Endothelial cell of umbilical vein (primary cell): ENCODE data around the gene ALPL. TPM values are rescaled to one million over a fixed set of nuclear protein-coding genes. Genes with fewer than 3 reads are reported as not detected.

ENCODE experiments used
- BruUV-seq: library from RNA; stranded (reverse); fragments of 400-500 nt; replicated peaks from 2 replicates; lab custom pipeline; 2021; lab: Mats Ljungman, UMichigan
- CTCF ChIA-PET: fragments of 300-600, 350-600 bp; sonication (Branson Sonifier 250); formaldehyde crosslinking; loops from one replicate; lab custom pipeline; 2021; ENCODE audit warnings: antibody characterized with exemption, inconsistent platforms; lab: Charles Lee
- POLR2A ChIA-PET: fragments of 300-600, 350-600 bp; sonication (Branson Sonifier 250); formaldehyde crosslinking; loops from one replicate; lab custom pipeline; 2021; ENCODE audit warnings: antibody characterized with exemption, inconsistent platforms; lab: Charles Lee
- DNase-seq: peaks from one replicate; pipeline ENCODE4 v3.0.0-alpha.2; 2011; ENCODE audit warnings: low read depth, low spot score
- FAIRE-seq: peaks from 2 replicates; lab custom pipeline; 2011; peaks lifted over from hg19 to GRCh38; lab: Jason Lieb, UNC
- H2AFZ ChIP-seq: 2 replicates; pipeline ENCODE4 v1.6.0; 2012; ENCODE audit warnings: low read depth, low read length, control low read depth, inconsistent platforms
- H3K27ac ChIP-seq: 2 replicates; pipeline ENCODE4 v1.5.1; 2011; ENCODE audit warnings: low read depth, mild to moderate bottlenecking, control low read depth, low read length, moderate library complexity; ENCODE audit not compliant: insufficient read depth
- H3K27me3 ChIP-seq, 2 experiments: 2 replicates each; pipeline versions ENCODE4 v1.6.0 to v1.6.1; 2011; ENCODE audit warnings: low read length in 2 of 2, mixed read lengths in 1 of 2; ENCODE audit not compliant: control insufficient read depth in 2 of 2, insufficient read depth in 2 of 2
- H3K36me3 ChIP-seq, 2 experiments: 2 replicates in 1 of 2; 3 replicates in 1 of 2; pipeline ENCODE4 v1.5.1; 2011; ENCODE audit warnings: low read length in 2 of 2, mild to moderate bottlenecking in 1 of 2, moderate library complexity in 1 of 2; ENCODE audit not compliant: control insufficient read depth in 2 of 2, insufficient read depth in 2 of 2; ENCODE audit errors: extremely low read depth in 1 of 2
- H3K4me1 ChIP-seq: 3 replicates; pipeline ENCODE4 v1.5.1; 2011; ENCODE audit warnings: mild to moderate bottlenecking, low read length; ENCODE audit not compliant: control insufficient read depth, insufficient read depth; ENCODE audit errors: extremely low read depth
- H3K4me2 ChIP-seq: 2 replicates; pipeline ENCODE4 v1.6.1; 2011; ENCODE audit warnings: low read length, control low read depth, mixed read lengths; ENCODE audit not compliant: insufficient read depth
- H3K4me3 ChIP-seq, 3 experiments: fragments of 200-600 bp in 1 of 3; sonication (generic), shearing (Covaris generic) in 1 of 3; replicated peaks in 1 of 3; 2 replicates each; pipeline ENCODE4 v1.5.1; 2011 to 2016; ENCODE audit warnings: control low read depth in 3 of 3, low read length in 3 of 3, mild to moderate bottlenecking in 2 of 3, inconsistent platforms in 1 of 3, low read depth in 1 of 3, moderate library complexity in 1 of 3; ENCODE audit not compliant: insufficient read depth in 1 of 3
- H3K79me2 ChIP-seq: 2 replicates; pipeline ENCODE4 v1.6.0; 2012; ENCODE audit warnings: low read length, inconsistent platforms; ENCODE audit not compliant: control insufficient read depth, insufficient read depth
- H3K9ac ChIP-seq: replicated peaks from 2 replicates; pipeline ENCODE3; 2011; ENCODE audit warnings: low read length, control low read depth; ENCODE audit not compliant: insufficient read depth; ENCODE audit errors: extremely low read depth
- H3K9me1 ChIP-seq: replicated peaks from 3 replicates; pipeline ENCODE4 v1.6.0; 2011; ENCODE audit warnings: mild to moderate bottlenecking, low read length; ENCODE audit not compliant: control insufficient read depth, insufficient read depth; ENCODE audit errors: extremely low read depth
- H3K9me3 ChIP-seq: replicated peaks from 2 replicates; pipeline ENCODE4 v1.5.1; 2012; ENCODE audit warnings: low read length, inconsistent platforms; ENCODE audit not compliant: control insufficient read depth, insufficient read depth
- H4K20me1 ChIP-seq: replicated peaks from 2 replicates; pipeline ENCODE3; 2011; ENCODE audit warnings: mild to moderate bottlenecking, low read length; ENCODE audit not compliant: control insufficient read depth, insufficient read depth; ENCODE audit errors: extremely low read depth
- CTCF ChIP-seq, 2 donors: IDR thresholded peaks; 1 replicate in 1 of 2; 2 replicates in 1 of 2; pipeline ENCODE4 v1.5.1; 2011; ENCODE audit warnings: low read length in 2 of 2, mild to moderate bottlenecking in 2 of 2, moderate library complexity in 2 of 2, control low read depth in 1 of 2, inconsistent platforms in 1 of 2, low read depth in 1 of 2; ENCODE audit not compliant: insufficient read depth in 1 of 2; ENCODE audit errors: extremely low read depth in 1 of 2
- EZH2 ChIP-seq: IDR thresholded peaks from 2 replicates; pipeline ENCODE4 v1.6.1; 2012; ENCODE audit warnings: borderline replicate concordance, low read depth, mild to moderate bottlenecking, moderate library complexity, low read length, inconsistent platforms; ENCODE audit not compliant: severe bottlenecking
- FOS ChIP-seq: IDR thresholded peaks from 2 replicates; pipeline ENCODE4 v1.6.1; 2011; ENCODE audit warnings: mild to moderate bottlenecking, low read length, moderate library complexity, borderline replicate concordance; ENCODE audit not compliant: insufficient read depth
- GATA2 ChIP-seq: IDR thresholded peaks from 2 replicates; pipeline ENCODE4 v1.7.0; 2011; ENCODE audit warnings: low read depth, mild to moderate bottlenecking, moderate library complexity, mixed read lengths, low read length; ENCODE audit not compliant: insufficient read length, insufficient read depth
- JUN ChIP-seq: IDR thresholded peaks from 2 replicates; pipeline ENCODE4 v1.6.1; 2011; ENCODE audit warnings: borderline replicate concordance, low read depth; ENCODE audit not compliant: insufficient read length, insufficient read depth
- MAX ChIP-seq: IDR thresholded peaks from 2 replicates; pipeline ENCODE4 v1.6.1; 2011; ENCODE audit not compliant: insufficient read depth, insufficient read length
- MYC ChIP-seq: IDR thresholded peaks from one replicate; pipeline ENCODE4 v1.6.1; 2011; ENCODE audit warnings: mild to moderate bottlenecking, low read depth, low read length
- POLR2A ChIP-seq: IDR thresholded peaks from 2 replicates; pipeline ENCODE4 v1.6.1; 2012; ENCODE audit warnings: low read depth, mild to moderate bottlenecking, control low read depth, low read length
- POLR2AphosphoS5 ChIP-seq: IDR thresholded peaks from 2 replicates; pipeline ENCODE4 v1.6.1; 2012; ENCODE audit warnings: low read depth, mild to moderate bottlenecking, control low read depth, low read length, moderate library complexity; ENCODE audit not compliant: insufficient read depth
- dilution Hi-C: fragments of 300-500 bp; cut with MboI; formaldehyde crosslinking; loops from one replicate; pipeline ENCODE4 v1.15.0; 2019; ENCODE audit warnings: low sequenced_read_pairs; ENCODE audit not compliant: extremely low pct_ligation_motif_present
- intact Hi-C: fragments of 100-400 bp; cut with micrococcal nuclease; formaldehyde crosslinking; loops from one replicate; pipeline ENCODE4 v1.10.0; 2022
- polyA plus RNA-seq, 4 experiments: library from polyadenylated mRNA; depleted of rRNA in 3 of 4; stranded (reverse) in 3 of 4; unstranded in 1 of 4; fragments of >200 nt; gene quantifications; 2 replicates each; pipeline versions ENCODE4 v1.2.1 to v1.2.3, GENCODE V29; 2011 to 2012; ENCODE audit warnings: missing spikeins in 1 of 4
- total RNA-seq: library from RNA; stranded (reverse); gene quantifications from 2 replicates; pipeline ENCODE4 v1.2.3, GENCODE V29; 2021

Gene ALPL
- total and polyA plus RNA-seq, 2 donors (not counting 3 experiments of a cell fraction or from before 2014, with no cell fraction given), result 0.38 to 0.92 TPM

- ChIA-PET POLR2A (no interaction called here), CTCF (interaction anchor here (1.2 to 1.4 kb wide), 2 partner anchors 13 kb away, joined by 3 read pairs; no protein-coding TSS in a partner anchor)
- H3K79me2 ChIP-seq, result no peaks in the 10 kb centered on the region
- no peaks in the 10 kb centered on the region for H3K9me3 ChIP-seq
- H3K4me1 ChIP-seq, result no peaks in the 10 kb centered on the region
- intact Hi-C loops, result no loop called here
- H3K4me3 ChIP-seq, result no peak overlapping the region
- no peak overlapping the region for H3K27ac ChIP-seq
- H3K27me3 ChIP-seq, result peaks cover 0 to under 1% of the 10 kb centered on the region in 2 experiments
- no peak for TF ChIP-seq POLR2A
- TF ChIP-seq MYC, result no peak
- no peak for TF ChIP-seq POLR2AphosphoS5
- no peaks in the 10 kb centered on the region for H3K9me1 ChIP-seq
- no TSS peak for BruUV-seq
- dilution Hi-C loops, result no loop called here
- H3K36me3 ChIP-seq, result no peaks in the 10 kb centered on the region
- DNase-seq, result no peak
- H3K9ac ChIP-seq, result no peak overlapping the region
- no peak overlapping the region for H2AFZ ChIP-seq
- no peak for FAIRE-seq
- no peak overlapping the region for H3K4me2 ChIP-seq
- no peaks in the 10 kb centered on the region for H4K20me1 ChIP-seq
Measured at GRCh38 chr1:21524686-21525339, 15.6 kb downstream of the ALPL start.

- Histone ChIP-seq H3K79me2 (no peaks in the 10 kb centered on the region), H3K27ac (no peak overlapping the region), H3K4me2 (no peak overlapping the region), H4K20me1 (no peaks in the 10 kb centered on the region), H3K9me3 (no peaks in the 10 kb centered on the region), H2AFZ (no peak overlapping the region), H3K9ac (no peak overlapping the region), H3K4me1 (no peaks in the 10 kb centered on the region), H3K9me1 (no peaks in the 10 kb centered on the region), H3K36me3 (no peaks in the 10 kb centered on the region), H3K4me3 (no peak overlapping the region), H3K27me3 (peaks cover under 1 to 5% of the 10 kb centered on the region in 2 experiments)
- POLR2A ChIA-PET, result no interaction called here
- TF ChIP-seq POLR2AphosphoS5, result no peak
- TF ChIP-seq MAX, result no peak
- TF ChIP-seq CTCF (IDR thresholded peaks at IDR 0.05; ENCODE audit: extremely low read depth in 1 of 2, insufficient read depth in 1 of 2, low read depth in 1 of 2, low read length in 2 of 2), result no peak
- no peak for TF ChIP-seq JUN
- no peak for TF ChIP-seq GATA2
- TF ChIP-seq MYC, result no peak
- TF ChIP-seq FOS, result no peak
- TF ChIP-seq POLR2A, result no peak
- no peak for TF ChIP-seq EZH2
- BruUV-seq, result no TSS peak
- dilution Hi-C loops (no loop called here), intact Hi-C loops (no loop called here)
- CTCF ChIA-PET, result no interaction called here
- FAIRE-seq (no peak), DNase-seq (no peak)
Measured at GRCh38 chr1:21525340-21525717, 16.1 kb downstream of the ALPL start.
